GM10266 (cell line): ENCODE measurements around the gene DDA1.
"Not testable (repeated sequence)": the region's sequence is repeated elsewhere in the genome, so short reads cannot be mapped to it uniquely, and the experiment has no call there.

ENCODE experiments used
- DNase-seq: peaks from one replicate; pipeline ENCODE4 v3.0.0; 2012; ENCODE audit errors: extremely low spot score
- CTCF ChIP-seq: IDR thresholded peaks from 2 replicates; pipeline ENCODE4 v1.5.1; 2012; ENCODE audit warnings: mild to moderate bottlenecking, low read depth; ENCODE audit not compliant: control insufficient read depth, insufficient read depth; ENCODE audit errors: missing control alignments

DDA1 gene

GRCh38 chr19:17266589-17266974 lies 42.8 kb upstream of the DDA1 start:
- peak; percentile 52 for DNase-seq
- TF ChIP-seq CTCF = no peak

DNA sequence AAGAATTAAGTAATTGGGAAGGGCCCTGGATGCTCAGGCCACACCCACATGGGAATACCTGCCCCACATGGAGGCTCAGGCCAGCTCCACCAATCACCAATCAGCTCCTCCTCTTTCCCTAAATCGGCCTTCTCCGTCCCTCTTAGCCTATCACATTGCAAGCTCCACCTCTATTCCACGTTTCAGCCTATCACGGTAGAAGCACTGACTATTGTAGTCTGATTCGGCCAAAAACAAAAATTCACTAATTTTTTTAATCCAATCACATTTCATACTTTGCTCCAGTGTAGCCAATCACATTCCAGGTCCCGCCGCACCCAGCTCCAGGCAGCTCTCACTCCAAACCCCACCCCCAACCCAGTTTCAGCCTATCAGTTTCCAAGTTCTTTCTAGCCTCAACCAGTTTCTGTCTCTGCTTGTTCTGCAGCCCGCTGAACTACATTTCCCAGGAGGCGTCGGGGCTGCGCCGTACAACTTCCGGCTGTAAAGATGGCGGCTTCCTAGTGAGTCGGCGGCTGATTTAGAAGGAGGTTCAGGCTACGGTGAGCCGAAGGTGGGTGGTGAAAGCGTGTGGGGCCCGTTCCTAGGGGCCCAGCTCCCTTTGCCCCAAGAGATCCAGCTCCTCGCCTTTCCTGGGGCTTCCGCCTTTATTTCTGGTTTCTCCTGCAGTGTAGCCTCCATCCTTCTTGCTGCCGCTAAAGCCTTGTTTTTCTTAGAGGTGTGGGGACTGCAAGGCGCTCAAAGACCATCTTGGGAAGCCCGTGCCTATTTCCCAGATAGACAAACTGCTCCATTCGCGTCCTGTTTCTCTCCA lies 42.2 kb upstream of the DDA1 start, which contains the start of gene BABAM1:
TSS of gene BABAM1 (plus strand) at position 469 of the 814 bp plus-strand sequence. CDS start 1,364 bp downstream, outside the sequence.
- peak; percentile 99 for DNase-seq
- no peak for TF ChIP-seq CTCF

- DNase-seq = no peak
- TF ChIP-seq CTCF = no peak
Measured at GRCh38 chr19:17268754-17269153, 40.6 kb upstream of the DDA1 start.

DNA sequence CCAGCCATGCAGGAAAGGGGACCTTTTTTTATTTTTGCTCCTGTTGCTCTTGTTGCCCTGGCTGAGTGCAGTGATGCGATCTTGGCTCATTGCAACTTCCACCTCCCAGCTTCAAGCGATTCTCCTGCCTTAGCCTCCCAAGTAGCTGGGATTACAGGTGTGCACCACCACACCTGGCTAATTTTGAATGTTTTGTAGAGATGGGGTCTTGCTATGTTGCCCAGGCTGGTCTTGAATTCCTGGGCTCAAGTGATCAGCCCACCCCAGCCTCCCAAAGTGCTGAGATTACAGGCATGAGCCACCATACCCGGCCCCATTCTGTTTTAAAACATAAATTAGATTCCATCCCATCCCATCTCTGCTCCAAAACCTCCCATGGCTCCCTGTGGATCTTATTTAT lies 34.5 kb upstream of the DDA1 start:
- not testable (repeated sequence) for DNase-seq

DNA sequence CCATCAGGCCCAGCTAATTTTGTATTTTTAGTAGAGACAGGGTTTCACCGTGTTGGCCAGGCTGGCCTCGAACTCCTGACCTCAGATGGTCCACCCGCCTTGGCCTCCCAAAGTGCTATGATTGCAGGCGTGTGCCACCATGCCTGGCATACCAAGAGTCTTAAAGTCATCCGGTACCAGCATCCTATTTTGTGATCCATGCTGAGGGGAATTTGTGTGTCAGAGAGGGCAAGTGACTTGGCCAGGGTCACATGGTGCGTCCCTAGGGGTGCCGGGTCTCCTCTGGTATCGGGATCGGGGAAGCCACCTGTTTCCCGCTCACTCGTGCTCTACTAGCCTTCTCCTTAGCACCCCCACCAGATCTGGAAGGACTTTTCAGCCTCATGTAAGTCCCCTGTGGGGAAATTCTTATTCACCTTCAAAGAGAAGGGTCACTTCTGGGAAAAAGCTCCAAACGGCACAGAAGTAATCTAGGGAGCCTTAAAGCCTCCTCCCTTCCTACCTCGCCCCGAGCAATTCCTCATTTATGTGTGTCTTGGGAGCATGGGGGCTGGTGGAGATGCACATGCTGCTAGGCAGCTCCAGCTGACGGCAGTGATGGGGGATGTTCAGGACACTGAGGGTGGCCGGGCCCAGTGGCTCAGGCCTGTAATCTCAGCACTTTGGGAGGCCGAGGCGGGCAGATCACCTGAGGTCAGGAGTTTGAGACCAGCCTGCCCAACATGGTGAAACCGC lies 33.8 kb upstream of the DDA1 start:
- no peak for DNase-seq
- TF ChIP-seq CTCF = no peak

GRCh38 chr19:17279436-17279835 lies 29.9 kb upstream of the DDA1 start:
- no peak for TF ChIP-seq CTCF
- no peak for DNase-seq

DNA sequence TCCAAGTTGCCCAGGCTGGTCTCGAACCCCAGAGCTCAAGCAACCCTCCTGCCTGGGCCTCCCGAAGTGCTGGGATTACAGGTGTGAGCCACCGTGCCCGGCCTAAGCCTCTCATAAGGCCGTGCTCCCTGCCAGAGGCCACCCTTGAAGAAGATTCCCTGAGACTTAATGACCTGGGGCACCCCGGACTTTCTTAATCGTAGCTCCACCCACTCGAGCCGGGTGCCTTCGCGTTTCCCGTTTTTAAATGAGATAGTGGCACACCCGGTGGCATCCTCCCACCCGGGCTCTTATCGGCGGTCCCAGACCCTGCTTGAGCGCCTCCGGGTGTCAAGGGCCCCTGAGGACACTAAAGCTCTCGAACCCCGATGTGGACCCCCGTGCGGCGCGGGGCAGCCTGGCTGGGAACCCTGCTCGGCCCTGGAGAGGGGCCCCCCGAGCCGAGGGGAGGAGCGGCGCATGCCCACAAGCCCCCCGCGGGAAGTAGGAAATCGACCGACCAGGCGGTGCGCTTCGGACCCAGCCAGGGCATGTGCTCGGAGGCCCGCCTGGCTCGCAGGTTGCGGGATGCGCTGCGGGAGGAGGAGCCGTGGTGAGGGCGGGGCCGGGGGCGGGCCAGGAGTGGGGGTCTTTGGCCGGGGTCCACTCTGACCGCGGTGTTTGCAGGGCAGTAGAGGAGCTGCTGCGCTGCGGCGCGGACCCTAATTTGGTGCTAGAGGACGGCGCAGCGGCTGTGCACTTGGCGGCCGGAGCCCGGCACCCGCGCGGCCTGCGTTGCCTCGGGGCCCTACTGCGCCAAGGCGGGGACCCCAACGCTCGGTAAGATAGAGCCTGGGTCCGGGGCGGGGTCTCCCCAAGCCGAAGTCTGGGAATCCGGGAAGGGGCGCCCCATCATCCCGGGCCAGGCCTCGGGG lies 27.7 kb upstream of the DDA1 start, which contains the start of gene ANKLE1:
TSS of gene ANKLE1 (plus strand) at position 511 of the 914 bp plus-strand sequence. CDS start at position 531, 20 bp downstream.
- peak; percentile 81 for DNase-seq

More for the DNA sequence above, 27.7 kb upstream of the DDA1 start, which contains the start of gene ANKLE1:
- TF ChIP-seq CTCF = no peak
